ENCODE data around the gene AKR1C4.
"Not testable (repeated sequence)": the region's sequence is repeated elsewhere in the genome, so short reads cannot be mapped to it uniquely, and the experiment has no call there.

AKR1C4 gene

DNA sequence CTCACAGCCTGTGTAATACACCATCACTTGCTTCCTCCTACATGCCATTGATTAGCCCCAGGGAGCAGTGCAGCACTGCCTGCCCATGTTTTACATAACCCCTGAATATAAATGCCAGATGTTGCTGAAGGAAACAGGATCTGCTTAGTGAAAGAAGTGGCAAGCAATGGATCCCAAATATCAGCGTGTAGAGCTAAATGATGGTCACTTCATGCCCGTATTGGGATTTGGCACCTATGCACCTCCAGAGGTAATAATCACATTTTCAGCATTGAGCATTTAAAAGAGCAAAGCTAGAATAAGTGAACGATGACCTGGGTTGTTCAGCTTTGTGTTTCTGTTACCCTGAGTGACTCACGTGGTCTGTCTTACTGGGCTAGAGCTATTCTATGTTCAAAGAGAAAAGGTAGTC, at the start of gene AKR1C4:
AKR1C4 (plus strand) TSS at position 136 of the 412 bp plus-strand sequence; CDS start at position 167, 31 bp downstream.
- no peak for DNase-seq

DNA sequence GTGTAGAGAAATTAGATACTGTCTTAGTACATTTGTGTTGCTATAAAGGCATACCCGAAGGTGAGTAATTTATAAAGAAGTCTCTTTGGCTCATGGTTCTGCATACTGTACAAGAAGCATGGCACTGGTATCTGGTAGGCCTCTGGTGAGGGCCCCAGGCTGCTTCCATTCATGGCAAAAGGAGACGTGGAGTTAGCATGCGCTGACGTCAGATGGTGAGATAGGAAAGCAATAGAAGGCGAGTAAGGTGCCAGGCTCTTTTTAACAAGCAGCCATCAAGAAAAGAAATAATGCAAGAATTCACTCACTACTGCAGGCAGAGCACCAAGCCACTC, 49.8 kb upstream of the AKR1C4 start:
- DNase-seq: no peak

DNA sequence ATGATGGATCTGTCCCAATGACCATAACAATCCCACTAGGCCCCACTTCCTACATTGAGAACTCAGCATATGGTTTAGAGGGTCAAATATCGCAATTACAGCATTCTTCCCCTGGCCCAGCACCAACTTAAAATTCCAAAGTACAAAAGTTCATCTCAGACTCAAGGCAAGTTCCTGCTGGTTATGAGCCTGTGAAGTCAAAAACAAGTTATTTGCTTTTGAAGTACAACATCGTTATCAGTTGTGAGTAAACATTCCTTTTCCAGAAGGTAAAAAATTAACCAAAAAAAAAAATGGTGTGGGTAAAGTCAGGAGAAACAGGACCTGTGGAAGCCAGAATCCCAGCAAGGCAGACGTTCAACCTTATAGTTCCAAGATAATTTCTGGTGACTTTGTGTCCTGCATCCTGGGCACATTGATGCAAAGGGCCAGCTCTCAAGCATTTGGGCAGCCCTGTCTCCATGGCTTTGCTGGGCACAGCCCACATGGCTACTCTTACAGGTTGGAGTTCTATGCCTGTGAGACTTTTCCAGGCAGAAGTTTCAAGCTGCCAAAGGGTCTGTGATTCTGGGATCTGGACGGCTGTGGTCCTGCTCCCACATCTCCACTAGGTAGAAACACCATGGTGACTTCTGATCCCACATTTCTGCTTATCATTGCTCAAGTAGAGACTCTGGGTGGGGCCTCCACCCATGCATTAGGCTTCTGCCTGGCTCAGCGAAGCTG, 49.2 kb upstream of the AKR1C4 start:
- DNase-seq: no peak

DNA sequence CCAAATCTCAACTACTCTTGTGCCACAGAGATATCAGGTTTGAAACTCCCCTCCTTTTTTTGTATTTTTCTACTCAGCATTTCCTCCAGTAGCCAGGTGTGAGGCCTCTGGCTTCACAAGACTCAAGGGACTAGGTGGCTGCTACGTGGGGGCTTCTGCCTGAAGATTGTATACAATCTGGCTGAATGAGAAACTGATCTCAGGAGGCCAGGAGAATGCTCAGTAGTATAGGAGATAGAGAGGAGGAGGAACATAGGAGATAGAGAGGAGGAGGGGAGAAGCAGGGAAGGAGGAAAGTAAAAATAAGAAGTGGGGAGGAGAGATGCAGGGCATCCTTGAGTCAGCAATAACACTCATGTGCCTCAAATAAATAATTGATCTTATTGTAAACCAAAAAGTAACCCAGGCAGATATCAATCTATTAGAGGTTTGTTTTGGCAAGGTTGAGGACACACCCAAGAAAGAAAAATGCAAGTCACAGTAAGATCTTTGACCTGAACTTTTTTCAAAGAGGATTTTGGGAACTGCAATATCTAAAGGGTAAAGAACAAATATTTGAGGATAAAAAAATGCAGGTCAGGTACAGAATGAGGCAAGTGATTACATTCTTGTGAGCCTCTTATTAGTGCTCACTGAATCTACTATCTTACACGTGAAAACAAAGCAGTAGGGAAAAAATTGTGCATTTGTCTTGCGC, 48.5 kb upstream of the AKR1C4 start:
- no peak for DNase-seq

DNA sequence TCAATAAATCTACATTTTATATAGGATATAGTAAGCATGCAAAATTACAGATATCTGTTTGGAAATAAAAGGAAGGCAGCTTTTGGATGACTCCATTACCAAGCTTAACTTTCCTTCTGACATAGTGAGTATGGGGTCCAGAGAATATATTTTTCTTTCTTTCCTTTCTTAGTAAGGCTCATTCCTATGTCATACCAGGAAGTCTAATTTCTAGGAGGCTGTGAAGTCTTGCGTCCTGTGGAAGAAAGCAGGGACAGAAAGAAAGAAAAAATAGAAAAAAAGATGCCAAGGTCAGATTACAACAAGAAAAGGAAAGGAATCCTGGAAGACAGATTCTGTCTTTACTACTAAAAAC, 48.0 kb upstream of the AKR1C4 start:
- DNase-seq: no peak

DNA sequence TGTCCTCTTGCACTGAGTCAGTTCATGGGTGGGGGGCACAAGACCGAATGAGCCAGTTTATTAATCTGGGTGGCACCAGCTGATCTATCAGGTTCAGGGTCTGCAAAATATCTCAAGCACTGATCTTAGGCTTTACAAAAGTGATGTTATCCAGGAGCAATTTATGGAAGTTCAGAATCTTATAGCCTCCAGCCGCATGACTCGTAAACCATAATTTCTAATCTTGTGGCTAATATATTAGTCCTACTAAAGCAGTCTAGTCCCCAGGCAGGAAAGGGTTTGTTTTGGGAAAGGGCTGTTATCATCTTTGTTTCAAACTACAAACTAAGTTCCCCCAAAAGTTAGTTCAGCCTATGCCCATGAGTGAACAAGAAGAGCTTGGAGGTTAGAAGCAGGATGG, 45.6 kb upstream of the AKR1C4 start:
- DNase-seq: no peak

DNA sequence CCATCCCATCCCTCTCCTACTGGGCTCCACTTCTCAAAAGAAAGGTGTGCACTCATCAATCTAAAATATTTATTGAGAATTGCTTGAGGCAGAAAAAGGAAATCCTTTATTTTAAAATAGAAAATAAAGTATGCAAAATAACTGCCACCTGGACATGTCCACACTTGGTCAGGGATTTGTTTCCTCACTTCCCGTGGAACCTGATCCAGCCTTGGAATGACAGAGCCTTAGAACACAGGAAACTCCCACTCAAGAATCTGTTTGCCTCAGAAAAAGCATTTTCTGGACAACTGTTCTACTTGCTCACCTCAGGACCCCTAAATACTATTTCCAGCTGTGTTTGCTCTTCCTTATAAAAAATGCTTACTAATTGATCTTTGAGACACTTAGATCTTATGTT, 40.7 kb upstream of the AKR1C4 start:
- no peak for DNase-seq

DNA sequence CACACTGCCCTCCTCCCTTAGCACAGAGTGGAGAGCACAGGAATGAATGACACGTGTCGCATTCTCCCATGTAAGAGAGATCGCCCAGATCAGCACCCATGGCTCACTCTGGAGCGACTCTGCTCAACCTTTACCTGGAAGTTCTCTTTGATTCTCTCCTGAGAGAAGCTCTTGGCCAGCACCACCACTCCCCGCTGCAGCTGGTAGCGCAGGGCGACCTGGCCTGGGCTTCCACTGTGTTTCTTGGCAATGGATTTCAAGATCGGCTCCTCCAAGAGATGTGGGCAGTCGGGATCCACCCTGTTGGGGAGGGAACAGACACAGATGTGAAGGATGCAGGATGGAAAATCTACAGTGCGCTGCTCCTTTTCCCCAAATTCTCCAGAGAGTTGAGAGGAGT, 39.1 kb upstream of the AKR1C4 start:
- DNase-seq: no peak

DNA sequence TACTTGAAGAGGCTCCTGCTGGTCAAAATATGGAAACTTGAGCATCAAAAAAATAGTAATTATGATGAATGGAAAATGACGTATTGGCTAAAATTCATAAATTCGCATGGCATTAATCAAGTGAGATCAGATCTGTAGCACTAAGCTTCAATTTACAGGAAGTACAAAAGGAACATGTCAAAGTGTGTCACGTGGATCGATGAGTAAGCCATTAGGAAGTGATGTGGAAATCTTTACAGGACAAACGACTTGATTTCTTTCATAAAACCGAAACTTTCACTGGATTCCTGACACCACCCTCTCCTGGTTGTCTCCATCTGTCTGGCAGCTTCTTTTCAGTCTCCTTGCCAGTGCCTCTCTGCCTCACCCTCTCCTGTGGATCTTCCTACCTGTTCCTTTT, 37.5 kb upstream of the AKR1C4 start:
- no peak for DNase-seq

DNA sequence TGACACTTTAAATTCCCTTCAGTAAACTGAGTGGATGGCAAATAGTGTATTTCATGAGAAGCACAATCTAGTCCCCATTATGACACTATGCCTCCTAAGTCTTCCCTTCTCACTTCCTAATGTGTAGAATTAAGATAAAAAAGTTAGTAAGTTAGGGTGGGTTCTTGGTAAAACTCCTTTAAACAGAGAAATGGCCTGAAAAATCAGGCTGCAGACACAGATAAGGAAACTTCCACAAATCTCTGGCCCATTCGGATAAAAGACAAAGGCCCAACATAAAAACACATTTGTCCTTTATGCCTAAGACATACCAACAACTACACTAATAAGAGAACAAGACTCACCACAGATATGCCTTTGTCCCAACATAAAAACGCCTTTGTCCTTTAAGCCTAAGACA, 33.1 kb upstream of the AKR1C4 start:
- DNase-seq: no peak

DNA sequence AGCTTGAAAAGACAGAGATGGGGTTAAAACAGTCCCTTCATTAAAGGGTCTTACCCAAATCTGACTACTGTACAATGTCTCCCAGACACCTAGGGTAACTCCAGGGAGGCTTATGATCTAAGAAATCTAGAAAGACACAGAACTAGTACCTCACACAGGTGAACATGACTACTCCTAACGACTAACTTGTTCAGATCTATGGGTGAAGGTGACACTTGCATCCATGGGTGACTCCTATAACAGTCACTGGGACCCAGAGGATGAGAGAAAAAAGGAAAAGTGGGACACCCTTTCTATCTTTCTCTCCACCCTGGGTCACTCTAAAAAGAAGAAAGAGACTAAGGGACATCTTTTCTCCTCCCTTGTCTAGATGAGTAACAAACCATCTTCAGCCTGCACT, 30.9 kb upstream of the AKR1C4 start:
- DNase-seq: no peak

DNA sequence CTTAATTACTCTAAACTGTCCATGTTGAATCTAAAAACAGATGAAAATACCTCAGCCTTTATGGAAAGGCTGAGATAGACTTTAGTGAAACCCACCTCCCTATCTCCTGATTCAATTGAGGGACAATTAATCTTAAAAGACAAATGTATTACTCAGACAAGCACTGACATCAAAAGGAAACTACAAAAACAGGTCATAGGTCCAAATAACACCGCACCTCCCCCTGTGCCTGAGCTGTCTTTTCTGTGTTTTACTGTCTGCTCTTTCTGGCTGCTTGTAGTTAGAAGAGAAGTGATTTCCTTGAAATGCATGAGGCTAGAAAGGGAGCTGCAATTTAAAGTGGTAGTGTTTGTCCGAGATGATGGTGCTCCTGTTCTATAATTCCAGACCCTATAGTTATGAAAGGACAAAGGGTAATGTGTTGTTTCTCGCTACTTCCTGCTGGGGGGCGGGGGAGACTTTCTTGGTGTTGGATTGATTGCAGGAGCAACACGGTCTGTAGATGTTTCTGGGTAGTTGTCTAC, 27.7 kb upstream of the AKR1C4 start:
- no peak for DNase-seq

DNA sequence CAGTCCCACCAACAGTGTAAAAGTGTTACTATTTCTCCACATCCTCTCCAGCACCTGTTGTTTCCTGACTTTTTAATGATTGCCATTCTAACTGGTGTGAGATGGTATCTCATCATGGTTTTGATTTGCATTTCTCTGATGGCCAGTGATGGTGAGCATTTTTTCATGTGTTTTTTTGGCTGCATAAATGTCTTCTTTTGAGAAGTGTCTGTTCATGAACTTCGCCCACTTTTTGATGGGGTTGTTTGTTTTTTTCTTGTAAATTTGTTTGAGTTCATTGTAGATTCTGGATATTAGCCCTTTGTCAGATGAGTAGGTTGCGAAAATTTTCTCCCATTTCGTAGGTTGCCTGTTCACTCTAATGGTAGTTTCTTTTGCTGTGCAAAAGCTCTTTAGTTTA, 21.1 kb upstream of the AKR1C4 start:
- DNase-seq: not testable (repeated sequence)

DNA sequence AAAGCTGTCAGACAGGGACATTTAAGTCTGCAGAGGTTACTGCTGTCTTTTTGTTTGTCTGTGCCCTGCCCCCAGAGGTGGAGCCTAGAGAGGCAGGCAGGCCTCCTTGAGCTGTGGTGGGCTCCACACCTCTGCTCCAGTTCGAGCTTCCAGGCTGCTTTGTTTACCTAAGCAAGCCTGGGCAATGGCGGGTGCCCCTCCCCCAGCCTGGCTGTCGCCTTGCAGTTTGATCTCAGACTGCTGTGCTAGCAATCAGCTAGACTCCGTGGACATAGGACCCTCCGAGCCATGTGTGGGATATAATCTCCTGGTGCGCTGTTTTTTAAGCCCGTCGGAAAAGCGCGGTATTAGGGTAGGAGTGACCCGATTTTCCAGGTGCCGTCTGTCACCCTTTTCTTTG, 16.1 kb upstream of the AKR1C4 start:
- not testable (repeated sequence) for DNase-seq

DNA sequence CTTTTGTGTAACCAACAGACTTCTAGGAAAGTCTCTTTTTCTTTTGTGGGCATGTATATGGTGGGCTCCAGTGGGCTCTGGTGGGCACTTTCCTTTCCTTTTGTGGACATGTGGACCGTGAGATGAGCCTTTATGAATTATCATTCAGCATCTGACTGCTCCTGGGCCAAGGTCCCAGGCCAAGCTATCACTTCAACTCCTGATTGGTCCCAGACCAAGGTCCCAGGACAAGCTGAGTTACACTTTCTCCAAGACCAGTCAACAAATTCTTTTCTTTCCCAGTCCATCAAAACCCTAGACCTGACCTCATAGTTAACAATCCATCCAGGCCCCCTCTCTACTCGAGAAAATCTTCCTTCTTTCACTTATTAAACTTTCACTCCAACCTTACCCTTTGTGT, 12.7 kb upstream of the AKR1C4 start:
- no peak for DNase-seq

DNA sequence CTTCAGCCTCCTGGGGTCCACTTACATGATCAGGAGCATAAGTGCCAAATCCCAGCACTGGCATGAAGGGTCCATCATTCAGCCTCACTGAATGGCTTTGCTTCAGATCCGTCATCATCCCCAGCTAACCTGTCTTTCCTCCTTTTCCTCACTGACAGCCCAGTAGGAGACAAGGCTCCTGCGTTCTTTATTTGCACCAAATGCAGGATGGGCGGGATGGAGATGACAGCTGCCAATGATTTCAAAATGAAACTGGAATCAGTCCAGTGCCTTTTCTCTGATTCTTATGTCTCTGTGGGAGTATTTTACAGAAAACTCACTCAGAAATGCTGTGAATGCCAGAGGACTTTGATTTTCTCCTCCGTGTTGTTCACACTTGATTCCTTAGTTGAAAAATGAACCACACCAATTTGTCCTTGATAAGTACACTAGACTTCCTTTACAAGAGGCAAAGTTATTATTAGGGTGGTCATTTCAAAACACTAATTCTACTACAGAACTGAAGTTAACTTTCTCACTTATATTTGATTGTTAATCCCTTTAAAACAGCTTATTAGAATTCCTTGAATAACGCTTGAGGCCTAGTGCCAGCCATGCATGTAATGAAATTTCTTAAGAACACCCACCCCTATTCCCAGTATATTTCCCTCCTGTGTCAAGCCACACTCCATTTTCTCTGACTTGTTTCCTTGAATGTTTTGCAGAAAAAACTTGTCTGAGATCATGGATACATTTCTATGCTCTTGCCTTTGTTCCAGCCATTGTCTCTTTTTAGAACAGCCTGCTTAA, 11.5 kb upstream of the AKR1C4 start, which contains the start of gene AKR1C8:
AKR1C8 (minus strand) TSS at position 164 of the 789 bp plus-strand sequence; CDS start at position 118, 46 bp downstream.
- DNase-seq: no peak

DNA sequence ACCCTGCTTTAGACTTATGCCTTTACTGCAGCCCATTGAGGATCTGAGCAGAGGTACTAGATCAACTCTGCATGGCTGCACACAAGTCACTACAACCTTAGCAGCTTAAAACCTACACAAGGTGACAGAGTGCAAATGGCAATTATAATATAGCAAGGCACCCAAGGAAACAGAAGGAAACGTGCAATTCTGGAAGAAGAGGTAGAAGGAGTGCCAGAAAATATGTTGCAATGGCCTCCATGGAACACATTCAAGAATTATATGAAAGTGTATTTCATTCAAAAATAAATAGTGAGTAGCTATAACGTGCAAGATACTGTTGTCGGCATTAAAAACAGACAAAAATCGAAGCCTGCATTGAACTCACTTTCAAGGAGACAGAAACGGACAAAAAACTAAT, 8.8 kb upstream of the AKR1C4 start:
- DNase-seq: no peak

DNA sequence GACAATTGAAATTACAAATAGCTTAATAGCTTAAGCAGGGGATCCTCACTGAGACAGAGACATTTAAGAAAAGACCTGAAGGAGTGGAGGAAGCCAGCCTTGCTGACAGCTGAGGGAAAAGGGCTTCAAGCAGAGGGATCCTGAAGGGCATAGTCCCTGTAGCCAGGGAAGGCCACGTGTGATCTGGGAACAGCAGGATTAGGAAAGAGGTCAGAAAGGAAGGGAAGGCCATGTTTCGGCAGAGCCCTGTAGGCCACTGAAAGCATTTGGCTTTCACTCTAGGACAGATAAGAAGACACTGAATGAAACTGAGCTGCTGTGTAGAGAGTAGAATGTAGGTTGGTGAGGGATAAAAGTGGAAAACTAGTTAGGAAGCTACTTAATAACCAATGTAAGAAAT, 8.3 kb upstream of the AKR1C4 start:
- no peak for DNase-seq

DNA sequence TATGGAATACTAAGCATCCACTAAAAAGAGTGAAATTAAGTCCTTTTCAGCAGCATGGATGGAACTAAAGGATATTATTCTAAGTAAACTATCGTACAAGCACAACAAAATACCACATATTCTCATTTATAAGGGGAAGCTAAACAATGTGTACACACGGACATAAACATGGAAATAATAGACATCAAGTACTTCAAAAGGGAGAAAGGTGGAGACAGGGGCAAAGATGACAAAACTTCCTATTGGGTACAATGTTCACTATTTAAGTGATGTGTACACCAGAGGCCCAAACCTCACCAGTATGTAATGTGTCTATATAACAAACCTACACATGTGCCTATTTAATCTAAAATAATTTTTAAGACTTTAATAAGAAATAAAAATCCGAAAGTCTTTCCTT, 2.2 kb upstream of the AKR1C4 start:
- no peak for DNase-seq

DNA sequence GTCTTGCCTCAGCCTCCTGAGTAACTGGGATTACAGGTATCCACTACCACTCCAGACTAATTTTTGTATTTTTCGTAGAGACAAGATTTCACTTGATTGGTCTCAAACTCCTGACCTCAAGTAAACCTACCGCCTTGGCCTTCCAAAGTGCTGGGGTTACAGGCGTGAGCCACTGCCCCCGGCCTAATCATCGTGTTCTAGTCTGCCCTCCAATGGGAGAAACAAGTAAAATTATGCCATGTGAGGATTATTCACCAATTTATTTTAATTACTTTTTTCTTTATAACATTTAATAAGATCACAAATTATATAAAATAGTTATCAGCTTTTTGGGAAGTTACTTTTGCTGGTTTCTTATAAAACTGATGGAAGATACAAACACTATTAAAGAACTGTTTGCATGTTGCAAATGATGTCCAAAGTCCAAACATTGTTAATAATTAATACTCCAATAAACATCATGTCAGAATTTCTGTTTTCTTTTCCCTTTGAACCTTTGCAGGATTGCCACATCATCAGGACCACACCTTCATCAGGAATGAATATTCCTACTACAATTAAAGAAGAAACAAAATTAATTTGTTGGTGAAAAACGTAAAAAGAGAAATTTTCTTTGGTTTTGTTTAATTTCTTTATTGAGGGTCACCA, 786 bp upstream of the AKR1C4 start:
- DNase-seq: no peak

DNA sequence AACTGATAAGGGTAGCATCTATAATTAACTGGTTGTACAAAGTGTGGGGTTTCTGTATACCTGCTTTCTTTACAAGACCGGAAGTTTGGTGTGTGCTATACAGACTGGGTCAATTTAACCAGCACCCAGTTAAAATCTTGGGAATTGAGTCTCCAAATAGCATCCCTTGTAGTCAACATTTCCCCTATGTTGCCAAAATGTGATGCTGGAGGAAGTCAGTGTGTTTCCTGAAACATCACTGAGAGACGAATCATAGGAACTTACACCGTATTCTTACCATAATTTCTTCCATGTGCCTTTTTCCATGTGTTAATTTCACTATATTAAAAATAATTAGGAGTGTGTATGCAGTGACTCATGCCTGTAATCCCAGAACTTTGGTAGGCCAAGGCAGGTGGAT, 1.7 kb downstream of the AKR1C4 start:
- no peak for DNase-seq

DNA sequence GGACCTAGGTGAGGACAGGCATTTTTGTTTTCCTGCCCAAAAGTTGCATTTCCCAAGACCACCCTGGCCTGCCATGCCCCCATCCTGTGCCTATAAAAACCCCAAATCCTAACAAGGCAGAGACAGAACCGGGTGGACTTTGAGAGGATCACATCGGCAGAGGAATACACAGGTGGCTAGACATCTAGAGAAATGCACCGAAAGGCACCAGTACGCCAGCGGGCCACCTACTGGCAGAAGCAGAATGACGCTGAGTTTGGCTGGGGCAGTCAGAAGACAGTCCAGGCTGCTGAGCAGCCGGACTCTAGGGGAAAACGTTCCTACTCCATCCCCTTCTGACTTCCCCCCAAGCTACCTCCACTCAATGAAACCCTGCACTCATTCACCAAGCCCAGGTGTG, 2.8 kb downstream of the AKR1C4 start:
- DNase-seq: no peak

DNA sequence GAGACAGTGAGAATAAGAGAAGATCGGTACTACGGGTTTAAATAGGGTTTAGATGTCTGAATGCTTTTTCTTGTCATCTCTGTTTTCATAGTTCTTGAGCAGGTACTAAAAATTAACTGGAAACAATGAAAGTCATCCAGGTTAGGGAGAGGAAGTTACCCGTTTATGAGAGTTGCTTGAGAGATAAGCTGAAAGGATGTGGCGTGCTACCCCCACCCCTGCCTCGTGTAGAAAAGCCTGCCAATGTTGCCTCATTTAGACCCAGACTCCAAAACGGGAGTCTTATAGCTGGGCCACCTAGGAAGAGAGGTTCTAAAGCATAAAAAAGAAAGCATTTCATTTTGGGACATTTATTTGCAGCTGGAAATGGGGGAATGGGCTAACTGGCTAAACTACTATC, 10.2 kb downstream of the AKR1C4 start:
- DNase-seq: no peak

Measured in hippocampal formation (tissue), 2 donors.